H9 (cell line): ENCODE data around the gene SYNJ1. TPM values are rescaled to one million over a fixed set of nuclear protein-coding genes. Genes with fewer than 3 reads are reported as not detected.

ENCODE experiments used
- DNase-seq: peaks from one replicate; pipeline ENCODE4 v3.0.0-alpha.2; 2017
- H2AFZ ChIP-seq: one replicate; pipeline ENCODE4 v1.6.1; 2013; ENCODE audit warnings: mild to moderate bottlenecking, low read length, control low read depth, moderate library complexity
- H2AK5ac ChIP-seq: 2 replicates; pipeline ENCODE4 v1.6.1; 2013; ENCODE audit warnings: low read length, control low read depth, mixed read lengths; ENCODE audit not compliant: insufficient read length
- H2BK120ac ChIP-seq: one replicate; pipeline ENCODE4 v1.6.1; 2013; ENCODE audit warnings: low read depth, mild to moderate bottlenecking, low read length, control low read depth, inconsistent platforms; ENCODE audit not compliant: poor library complexity, severe bottlenecking
- H2BK12ac ChIP-seq: 2 replicates; pipeline ENCODE4 v1.6.1; 2013; ENCODE audit warnings: low read length, control low read depth, mixed read lengths, low read depth; ENCODE audit not compliant: insufficient read length
- H2BK15ac ChIP-seq: 2 replicates; pipeline ENCODE4 v1.6.1; 2013; ENCODE audit warnings: low read depth, low read length, control low read depth
- H2BK20ac ChIP-seq: one replicate; pipeline ENCODE4 v1.6.1; 2013; ENCODE audit warnings: low read depth, mild to moderate bottlenecking, low read length, control low read depth, inconsistent platforms; ENCODE audit not compliant: poor library complexity, severe bottlenecking
- H2BK5ac ChIP-seq: 2 replicates; pipeline ENCODE4 v1.6.1; 2013; ENCODE audit warnings: low read length, control low read depth, mixed read lengths; ENCODE audit not compliant: insufficient read length
- H3K14ac ChIP-seq: 2 replicates; pipeline ENCODE4 v1.6.1; 2013; ENCODE audit warnings: low read length, control low read depth; ENCODE audit not compliant: insufficient read depth
- H3K18ac ChIP-seq: 2 replicates; pipeline ENCODE4 v1.6.1; 2013; ENCODE audit warnings: low read depth, mild to moderate bottlenecking, mixed read lengths, low read length, control low read depth; ENCODE audit not compliant: insufficient read length
- H3K23ac ChIP-seq: 2 replicates; pipeline ENCODE4 v1.6.1; 2013; ENCODE audit warnings: low read length, control low read depth, mixed read lengths, low read depth; ENCODE audit not compliant: insufficient read length
- H3K23me2 ChIP-seq: 2 replicates; pipeline ENCODE4 v1.6.1; 2013; ENCODE audit warnings: low read depth, mild to moderate bottlenecking, mixed read lengths, low read length, control low read depth; ENCODE audit not compliant: insufficient read length, poor library complexity, severe bottlenecking
- H3K27ac ChIP-seq: 2 replicates; pipeline ENCODE4 v1.5.1; 2013; ENCODE audit warnings: low read length, control low read depth, mixed read lengths, low read depth; ENCODE audit not compliant: insufficient read length
- H3K27me3 ChIP-seq: 2 replicates; pipeline ENCODE4 v1.6.1; 2013; ENCODE audit warnings: low read length, control low read depth, inconsistent platforms; ENCODE audit not compliant: insufficient read depth
- H3K4ac ChIP-seq: 2 replicates; pipeline ENCODE4 v1.6.1; 2013; ENCODE audit warnings: low read depth, mild to moderate bottlenecking, control low read depth, inconsistent platforms, low read length, moderate library complexity
- H3K4me1 ChIP-seq: 2 replicates; pipeline ENCODE4 v1.6.1; 2013; ENCODE audit warnings: low read length, control low read depth, inconsistent platforms; ENCODE audit not compliant: insufficient read depth
- H3K4me2 ChIP-seq: 2 replicates; pipeline ENCODE4 v1.6.1; 2013; ENCODE audit warnings: low read length, control low read depth, mixed read lengths; ENCODE audit not compliant: insufficient read length, insufficient read depth
- H3K56ac ChIP-seq: 2 replicates; pipeline ENCODE4 v1.6.1; 2013; ENCODE audit warnings: low read depth, mild to moderate bottlenecking, mixed read lengths, low read length, control low read depth; ENCODE audit not compliant: insufficient read length
- H3K79me1 ChIP-seq: 2 replicates; pipeline ENCODE4 v1.6.1; 2013; ENCODE audit warnings: low read depth, mild to moderate bottlenecking, moderate library complexity, low read length, control low read depth, inconsistent platforms; ENCODE audit not compliant: insufficient read depth, poor library complexity, severe bottlenecking
- H3K79me2 ChIP-seq: 2 replicates; pipeline ENCODE4 v1.6.1; 2013; ENCODE audit warnings: low read length, control low read depth, inconsistent platforms; ENCODE audit not compliant: insufficient read depth
- H3K9ac ChIP-seq: 2 replicates; pipeline ENCODE4 v1.6.1; 2013; ENCODE audit warnings: low read length, control low read depth, mixed read lengths; ENCODE audit not compliant: insufficient read length; ENCODE audit errors: extremely low read depth
- H3K9me3 ChIP-seq: one replicate; pipeline ENCODE4 v1.6.1; 2013; ENCODE audit warnings: low read depth, low read length, inconsistent platforms; ENCODE audit not compliant: control insufficient read depth
- H3T11ph ChIP-seq: one replicate; pipeline ENCODE4 v1.6.1; 2013; ENCODE audit warnings: mild to moderate bottlenecking, low read length, control low read depth, inconsistent platforms
- H4K20me1 ChIP-seq: one replicate; pipeline ENCODE4 v1.6.1; 2013; ENCODE audit not compliant: control insufficient read depth, insufficient read length, insufficient read depth
- H4K5ac ChIP-seq: 2 replicates; pipeline ENCODE4 v1.6.1; 2013; ENCODE audit warnings: low read depth, mild to moderate bottlenecking, mixed read lengths, low read length, control low read depth; ENCODE audit not compliant: insufficient read length
- H4K8ac ChIP-seq: replicated peaks from 2 replicates; pipeline ENCODE4 v1.6.1; 2013; ENCODE audit warnings: low read length, control low read depth, mixed read lengths, low read depth; ENCODE audit not compliant: insufficient read length
- H4K91ac ChIP-seq: 2 replicates; pipeline ENCODE4 v1.6.1; 2013; ENCODE audit warnings: low read depth, mild to moderate bottlenecking, moderate library complexity, mixed read lengths, low read length, control low read depth; ENCODE audit not compliant: insufficient read length
- H3K27ac Mint-ChIP-seq, 3 experiments: 2 replicates in 2 of 3; 3 replicates in 1 of 3; pipeline ENCODE4 v1.8.0; 2020 to 2021; ENCODE audit warnings: mixed read lengths in 3 of 3, mild to moderate bottlenecking in 1 of 3, moderate library complexity in 1 of 3
- H3K27me3 Mint-ChIP-seq: 2 replicates; pipeline ENCODE4 v1.8.0; 2021; ENCODE audit warnings: low read depth, mild to moderate bottlenecking, moderate library complexity, mixed read lengths
- H3K36me3 Mint-ChIP-seq, 3 experiments: 2 replicates in 2 of 3; 3 replicates in 1 of 3; pipeline ENCODE4 v1.8.0; 2020 to 2021; ENCODE audit warnings: low read depth in 3 of 3, mixed read lengths in 3 of 3; ENCODE audit not compliant: insufficient read depth in 1 of 3
- H3K4me1 Mint-ChIP-seq, 2 experiments: 2 replicates each; pipeline ENCODE4 v1.8.0; 2020; ENCODE audit warnings: mixed read lengths in 2 of 2
- H3K4me3 Mint-ChIP-seq, 2 experiments: 2 replicates in 1 of 2; 3 replicates in 1 of 2; pipeline ENCODE4 v1.8.0; 2020 to 2021; ENCODE audit warnings: mild to moderate bottlenecking in 2 of 2, mixed read lengths in 2 of 2, moderate library complexity in 1 of 2
- H3K9me3 Mint-ChIP-seq, 2 experiments: 2 replicates in 1 of 2; 3 replicates in 1 of 2; pipeline ENCODE4 v1.8.0; 2020; ENCODE audit warnings: mild to moderate bottlenecking in 2 of 2, mixed read lengths in 2 of 2, moderate library complexity in 1 of 2
- CTCF ChIP-seq: fragments of 200-600 bp; sonication (generic); conservative IDR thresholded peaks from 3 replicates; pipeline ENCODE4 v1.8.0; 2021; ENCODE audit warnings: antibody characterized with exemption, mild to moderate bottlenecking
- WGBS: extraction: QIAGEN DNeasy Blood & Tissue Kit; methylation state at CpG from one replicate; pipeline ENCODE4 v1.1.7; 2013; ENCODE audit warnings: missing lambda C conversion rate, low lambda C conversion rate, mixed read lengths; ENCODE audit not compliant: insufficient read length; ENCODE audit errors: extremely low coverage; 5-methylcytosine and 5-hydroxymethylcytosine counted together
- total RNA-seq: library from RNA; stranded (reverse); gene quantifications from 2 replicates; pipeline ENCODE4 v1.2.1, GENCODE V29; 2021

The SYNJ1 gene
- total RNA-seq, 1 experiment from 2014 or later, result 7.1 TPM

GRCh38 chr21:32753818-32754585 is 26.2 kb upstream of the SYNJ1 start:
- H3K79me2 ChIP-seq, result no peaks in the 10 kb centered on the region
- Mint-ChIP-seq H3K9me3 (no peaks in the 10 kb centered on the region), H3K36me3 (peaks cover 40 to 84% (median 77%) of the 10 kb centered on the region in 3 experiments; a peak in 6 of 7 replicates), H3K27ac (peak overlapping the region in 1 of 3 experiments; percentile 64; a peak in 1 of 7 replicates), H3K4me1 (peaks cover 21 to 33% of the 10 kb centered on the region in 2 experiments), H3K4me3 (no peak overlapping the region), H3K27me3 (no peaks in the 10 kb centered on the region)
- H4K91ac ChIP-seq, result no peak overlapping the region
- H3K9ac ChIP-seq, result no peak overlapping the region
- no peak overlapping the region for H2AK5ac ChIP-seq
- H3K56ac ChIP-seq, result no peak overlapping the region
- no peak overlapping the region for H2BK12ac ChIP-seq
- H2BK15ac ChIP-seq, result no peak overlapping the region
- TF ChIP-seq CTCF, result no peak
- H3K14ac ChIP-seq, result no peak overlapping the region
- H3K23me2 ChIP-seq, result no peaks in the 10 kb centered on the region
- H2AFZ ChIP-seq, result no peak overlapping the region
- H3K27me3 ChIP-seq, result no peaks in the 10 kb centered on the region
- H4K8ac ChIP-seq, result no peak overlapping the region
- no peak overlapping the region for H2BK5ac ChIP-seq
- H3K23ac ChIP-seq, result no peak overlapping the region
- no peak overlapping the region for H3K4ac ChIP-seq
- H3K9me3 ChIP-seq, result no peaks in the 10 kb centered on the region
- no peak overlapping the region for H3T11ph ChIP-seq
- no peak overlapping the region for H2BK120ac ChIP-seq
- H4K5ac ChIP-seq, result no peak overlapping the region
- no CpG with 5 or more reads among the region's 6 CpGs for WGBS
- peaks cover 3% of the 10 kb centered on the region for H3K79me1 ChIP-seq
- no peak for DNase-seq
- H3K4me1 ChIP-seq, result no peaks in the 10 kb centered on the region
- H4K20me1 ChIP-seq, result no peaks in the 10 kb centered on the region
- no peak overlapping the region for H2BK20ac ChIP-seq
- H3K18ac ChIP-seq, result no peak overlapping the region
- no peak overlapping the region for H3K27ac ChIP-seq
- no peak overlapping the region for H3K4me2 ChIP-seq
